HCT116 (cell line): Measurements from ENCODE around the gene CACNA2D2.

Experiments
- EZH2 ChIP-seq: fragments of 200-600 bp; sonication (generic); IDR thresholded peaks from 2 replicates; pipeline ENCODE4 v1.6.1; 2017; ENCODE audit warnings: antibody characterized with exemption, mixed run types
- FOSL1 ChIP-seq: IDR thresholded peaks from 2 replicates; pipeline ENCODE4 v1.6.1; 2012; ENCODE audit warnings: low read depth
- POLR2A ChIP-seq: IDR thresholded peaks from 2 replicates; pipeline ENCODE4 v1.7.0; 2011; ENCODE audit warnings: borderline replicate concordance; ENCODE audit not compliant: insufficient read depth, insufficient read length; ENCODE audit errors: extremely low read depth
- RAD21 ChIP-seq: IDR thresholded peaks from 2 replicates; pipeline ENCODE4 v1.6.1; 2012; ENCODE audit warnings: low read depth, mild to moderate bottlenecking
- YY1 ChIP-seq: IDR thresholded peaks from 2 replicates; pipeline ENCODE4 v1.6.1; 2011; ENCODE audit warnings: low read length, low read depth, moderate library complexity, mild to moderate bottlenecking; ENCODE audit not compliant: insufficient replicate concordance; ENCODE audit errors: extremely low read depth
- TF ChIP-seq, protein P1 (sequence below), 3 experiments: fragments of 200-600 bp in 1 of 3; sonication (generic) in 1 of 3; IDR thresholded peaks in 2 of 3; conservative IDR thresholded peaks in 1 of 3; 2 replicates each; pipeline ENCODE4 v1.5.1; 2012 to 2017; ENCODE audit warnings: low read depth in 2 of 3, low read length in 2 of 3, antibody characterized with exemption in 1 of 3, borderline replicate concordance in 1 of 3, control low read depth in 1 of 3, mild to moderate bottlenecking in 1 of 3, mixed read lengths in 1 of 3, mixed run types in 1 of 3, moderate library complexity in 1 of 3; ENCODE audit not compliant: insufficient read depth in 1 of 3
- TF ChIP-seq, protein P2 (sequence below): IDR thresholded peaks from 2 replicates; pipeline ENCODE4 v1.6.1; 2012
- TF ChIP-seq, protein P3 (sequence below): IDR thresholded peaks from 2 replicates; pipeline ENCODE4 v1.6.1; 2012; ENCODE audit warnings: low read depth

DNA sequence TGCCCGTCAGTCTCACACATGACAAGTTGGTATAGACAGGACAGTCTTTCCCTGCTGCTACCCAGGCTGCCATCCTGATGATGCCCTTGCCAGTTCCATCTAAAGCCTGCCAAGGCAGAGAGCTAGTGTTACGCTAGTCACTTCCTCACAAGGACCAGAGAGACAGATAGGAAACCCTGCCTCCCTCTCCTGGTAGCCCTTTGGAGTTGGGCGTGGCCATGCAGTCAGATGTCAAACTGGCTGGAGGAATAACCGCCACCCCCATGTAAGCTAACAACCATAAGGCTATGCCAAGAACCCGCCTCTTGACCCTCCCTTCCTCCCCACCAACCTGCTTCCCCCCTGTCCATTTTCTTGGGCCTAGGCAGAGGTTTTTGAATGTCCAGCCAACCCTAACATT, 146.9 kb downstream of the CACNA2D2 start:
- no peak for TF ChIP-seq POLR2A
- TF ChIP-seq, protein P1, sequence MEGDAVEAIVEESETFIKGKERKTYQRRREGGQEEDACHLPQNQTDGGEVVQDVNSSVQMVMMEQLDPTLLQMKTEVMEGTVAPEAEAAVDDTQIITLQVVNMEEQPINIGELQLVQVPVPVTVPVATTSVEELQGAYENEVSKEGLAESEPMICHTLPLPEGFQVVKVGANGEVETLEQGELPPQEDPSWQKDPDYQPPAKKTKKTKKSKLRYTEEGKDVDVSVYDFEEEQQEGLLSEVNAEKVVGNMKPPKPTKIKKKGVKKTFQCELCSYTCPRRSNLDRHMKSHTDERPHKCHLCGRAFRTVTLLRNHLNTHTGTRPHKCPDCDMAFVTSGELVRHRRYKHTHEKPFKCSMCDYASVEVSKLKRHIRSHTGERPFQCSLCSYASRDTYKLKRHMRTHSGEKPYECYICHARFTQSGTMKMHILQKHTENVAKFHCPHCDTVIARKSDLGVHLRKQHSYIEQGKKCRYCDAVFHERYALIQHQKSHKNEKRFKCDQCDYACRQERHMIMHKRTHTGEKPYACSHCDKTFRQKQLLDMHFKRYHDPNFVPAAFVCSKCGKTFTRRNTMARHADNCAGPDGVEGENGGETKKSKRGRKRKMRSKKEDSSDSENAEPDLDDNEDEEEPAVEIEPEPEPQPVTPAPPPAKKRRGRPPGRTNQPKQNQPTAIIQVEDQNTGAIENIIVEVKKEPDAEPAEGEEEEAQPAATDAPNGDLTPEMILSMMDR (IDR thresholded peaks at IDR 0.05 in 2 of 3, conservative IDR thresholded peaks at IDR 0.05 in 1 of 3; ENCODE audit: borderline replicate concordance in 1 of 3, insufficient read depth in 1 of 3, low read depth in 2 of 3, low read length in 2 of 3), result no peak
- TF ChIP-seq, protein P2, sequence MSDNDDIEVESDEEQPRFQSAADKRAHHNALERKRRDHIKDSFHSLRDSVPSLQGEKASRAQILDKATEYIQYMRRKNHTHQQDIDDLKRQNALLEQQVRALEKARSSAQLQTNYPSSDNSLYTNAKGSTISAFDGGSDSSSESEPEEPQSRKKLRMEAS, result no peak
- TF ChIP-seq EZH2, result no peak
- no peak for TF ChIP-seq YY1
- TF ChIP-seq, protein P3, sequence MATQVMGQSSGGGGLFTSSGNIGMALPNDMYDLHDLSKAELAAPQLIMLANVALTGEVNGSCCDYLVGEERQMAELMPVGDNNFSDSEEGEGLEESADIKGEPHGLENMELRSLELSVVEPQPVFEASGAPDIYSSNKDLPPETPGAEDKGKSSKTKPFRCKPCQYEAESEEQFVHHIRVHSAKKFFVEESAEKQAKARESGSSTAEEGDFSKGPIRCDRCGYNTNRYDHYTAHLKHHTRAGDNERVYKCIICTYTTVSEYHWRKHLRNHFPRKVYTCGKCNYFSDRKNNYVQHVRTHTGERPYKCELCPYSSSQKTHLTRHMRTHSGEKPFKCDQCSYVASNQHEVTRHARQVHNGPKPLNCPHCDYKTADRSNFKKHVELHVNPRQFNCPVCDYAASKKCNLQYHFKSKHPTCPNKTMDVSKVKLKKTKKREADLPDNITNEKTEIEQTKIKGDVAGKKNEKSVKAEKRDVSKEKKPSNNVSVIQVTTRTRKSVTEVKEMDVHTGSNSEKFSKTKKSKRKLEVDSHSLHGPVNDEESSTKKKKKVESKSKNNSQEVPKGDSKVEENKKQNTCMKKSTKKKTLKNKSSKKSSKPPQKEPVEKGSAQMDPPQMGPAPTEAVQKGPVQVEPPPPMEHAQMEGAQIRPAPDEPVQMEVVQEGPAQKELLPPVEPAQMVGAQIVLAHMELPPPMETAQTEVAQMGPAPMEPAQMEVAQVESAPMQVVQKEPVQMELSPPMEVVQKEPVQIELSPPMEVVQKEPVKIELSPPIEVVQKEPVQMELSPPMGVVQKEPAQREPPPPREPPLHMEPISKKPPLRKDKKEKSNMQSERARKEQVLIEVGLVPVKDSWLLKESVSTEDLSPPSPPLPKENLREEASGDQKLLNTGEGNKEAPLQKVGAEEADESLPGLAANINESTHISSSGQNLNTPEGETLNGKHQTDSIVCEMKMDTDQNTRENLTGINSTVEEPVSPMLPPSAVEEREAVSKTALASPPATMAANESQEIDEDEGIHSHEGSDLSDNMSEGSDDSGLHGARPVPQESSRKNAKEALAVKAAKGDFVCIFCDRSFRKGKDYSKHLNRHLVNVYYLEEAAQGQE, result no peak
- TF ChIP-seq RAD21, result no peak
- TF ChIP-seq FOSL1, result no peak
